Left lung (tissue), 10 donors: ENCODE measurements around the gene ZNF805. TPM values are rescaled to one million over a fixed set of nuclear protein-coding genes. Genes with fewer than 3 reads are reported as not detected.

Experiments
- ATAC-seq: fragments of 200-7000 bp; cut with Tn5 transposase; one replicate; pipeline ENCODE4 v1.9.1; 2020; ENCODE audit warnings: moderate library complexity
- DNase-seq, 4 donors: peaks; one replicate each; pipeline ENCODE4 v3.0.0-alpha.2; 2013 to 2020
- H3K27ac ChIP-seq, 2 donors: fragments of 200-600 bp; sonication (generic) in 1 of 2; one replicate each; pipeline versions ENCODE4 v1.5.0 to v1.8.0; 2020 to 2021
- H3K27me3 ChIP-seq, 2 donors: fragments of 200-600 bp; sonication (generic) in 1 of 2; one replicate each; pipeline versions ENCODE4 v1.5.0 to v1.8.0; 2020 to 2021
- H3K36me3 ChIP-seq, 2 donors: fragments of 200-600 bp; sonication (generic) in 1 of 2; one replicate each; pipeline versions ENCODE4 v1.5.0 to v1.8.0; 2020 to 2021
- H3K4me1 ChIP-seq, 2 donors: fragments of 200-600 bp; one replicate each; pipeline ENCODE4 v1.8.0; 2021
- H3K4me3 ChIP-seq, 2 donors: fragments of 200-600 bp; sonication (generic) in 1 of 2; one replicate each; pipeline versions ENCODE4 v1.5.0 to v1.8.0; 2020 to 2021; ENCODE audit warnings: mild to moderate bottlenecking in 1 of 2
- H3K9me3 ChIP-seq, 2 donors: fragments of 200-600 bp; sonication (generic) in 1 of 2; one replicate each; pipeline versions ENCODE4 v1.5.0 to v1.8.0; 2020 to 2021
- CTCF ChIP-seq, 2 donors: fragments of 200-600 bp; sonication (generic) in 1 of 2; IDR thresholded peaks; one replicate each; pipeline versions ENCODE4 v1.5.0 to v1.8.0; 2021; ENCODE audit warnings: antibody characterized with exemption in 2 of 2
- intact Hi-C, 2 donors: fragments of 100-400 bp; cut with DNase I; formaldehyde crosslinking; loops; one replicate each; pipeline versions ENCODE4 v1.11.2 to v1.14.2; 2022
- polyA plus RNA-seq, 6 donors: library from polyadenylated mRNA; unstranded; fragments of 120-200 nt; gene quantifications; one replicate each; pipeline ENCODE4 v1.2.1, GENCODE V29; 2013; ENCODE audit not compliant: insufficient read length in 6 of 6
- total RNA-seq, 2 donors: library from RNA; stranded (reverse); fragmentation: NEBNext Ultra II Directional; extraction: Animal tissue kit (Norgen Biotek cat#: 25700); gene quantifications; one replicate each; pipeline ENCODE4 v1.2.1, GENCODE V29; 2021
- donor health status: DM: no; HTN: yes; CAD: no.
- donor health status: DM: no; HTN: no; CAD: no.

Gene ZNF805
- total and polyA plus RNA-seq, 8 donors, result 6.0 to 13.8 (median 7.4) TPM

- no peaks in the 10 kb centered on the region for H3K4me1 ChIP-seq
- H3K27ac ChIP-seq, result no peak overlapping the region
- H3K27me3 ChIP-seq, result no peaks in the 10 kb centered on the region
- H3K4me3 ChIP-seq, result no peak overlapping the region
- ATAC-seq, result no peak
- intact Hi-C loops, result no loop called here
- no peak for DNase-seq
- TF ChIP-seq CTCF (IDR thresholded peaks at IDR 0.05), result no peak
- H3K36me3 ChIP-seq, result no peaks in the 10 kb centered on the region
- no peaks in the 10 kb centered on the region for H3K9me3 ChIP-seq
Observed at GRCh38 chr19:57233207-57233606, 7.2 kb upstream of the ZNF805 start.

- Histone ChIP-seq H3K4me3 (peak overlapping the region; percentile 77 to 97), H3K36me3 (peaks cover 0 to 12% of the 10 kb centered on the region in 2 donors), H3K27me3 (no peaks in the 10 kb centered on the region), H3K4me1 (peaks cover 9 to 23% of the 10 kb centered on the region in 2 donors), H3K9me3 (no peaks in the 10 kb centered on the region), H3K27ac (peak overlapping the region; percentile 85)
- TF ChIP-seq CTCF (IDR thresholded peaks at IDR 0.05), result no peak
- ATAC-seq (no peak), DNase-seq (peak in 1 of 4 donors; percentile 35)
- intact Hi-C loops, result no loop called here
Observed at GRCh38 chr19:57239982-57240310, 486 bp upstream of the ZNF805 start.

- DNase-seq (peak in 2 of 4 donors; percentile 0 to 6), ATAC-seq (peak; percentile 7)
- H3K27ac ChIP-seq, result peak overlapping the region; percentile 85
- no peaks in the 10 kb centered on the region for H3K27me3 ChIP-seq
- intact Hi-C loops, result no loop called here
- peak overlapping the region; percentile 77 to 97 for H3K4me3 ChIP-seq
- H3K9me3 ChIP-seq, result no peaks in the 10 kb centered on the region
- TF ChIP-seq CTCF (IDR thresholded peaks at IDR 0.05), result no peak
- peaks cover 9 to 23% of the 10 kb centered on the region in 2 donors for H3K4me1 ChIP-seq
- peaks cover 0 to 22% of the 10 kb centered on the region in 2 donors for H3K36me3 ChIP-seq
Observed at GRCh38 chr19:57241176-57241575, 744 bp downstream of the ZNF805 start.

GRCh38 chr19:57242821-57243220, 2.4 kb downstream of the ZNF805 start:
- no peak for DNase-seq
- ATAC-seq, result no peak
- TF ChIP-seq CTCF (IDR thresholded peaks at IDR 0.05), result no peak
- Histone ChIP-seq H3K27ac (no peak overlapping the region), H3K4me3 (no peak overlapping the region), H3K9me3 (no peaks in the 10 kb centered on the region), H3K27me3 (no peaks in the 10 kb centered on the region), H3K4me1 (peaks cover 9 to 23% of the 10 kb centered on the region in 2 donors), H3K36me3 (peaks cover 0 to 37% of the 10 kb centered on the region in 2 donors)
- intact Hi-C loops, result no loop called here

GRCh38 chr19:57244513-57244912, 4.1 kb downstream of the ZNF805 start:
- TF ChIP-seq CTCF (IDR thresholded peaks at IDR 0.05), result no peak
- Histone ChIP-seq H3K27ac (no peak overlapping the region), H3K4me3 (no peak overlapping the region), H3K9me3 (no peaks in the 10 kb centered on the region), H3K27me3 (no peaks in the 10 kb centered on the region), H3K4me1 (peaks cover 9 to 23% of the 10 kb centered on the region in 2 donors), H3K36me3 (peaks cover 0 to 52% of the 10 kb centered on the region in 2 donors)
- intact Hi-C loops, result no loop called here
- DNase-seq (no peak), ATAC-seq (no peak)
